Breast epithelium (tissue), 4 donors: ENCODE measurements around the gene LGR5. TPM values are rescaled to one million over a fixed set of nuclear protein-coding genes. Genes with fewer than 3 reads are reported as not detected.
A peak's percentile ranks its signal among the peaks of the same experiment; 100 is the strongest.
"Not testable (repeated sequence)": the region's sequence is repeated elsewhere in the genome, so short reads cannot be mapped to it uniquely, and the experiment has no call there.

Source experiments
- DNase-seq, 2 donors: peaks; one replicate each; pipeline ENCODE4 v3.0.0-alpha.2; 2019; ENCODE audit warnings: low spot score in 2 of 2
- H3K27ac ChIP-seq, 2 donors: fragments of 200-600 bp; sonication (generic) in 1 of 2; one replicate each; pipeline ENCODE4 v1.5.1; 2016 to 2019; ENCODE audit warnings: mild to moderate bottlenecking in 1 of 2
- H3K27me3 ChIP-seq, 2 donors: fragments of 200-600 bp; sonication (generic) in 1 of 2; one replicate each; pipeline versions ENCODE4 v1.5.1 to v1.6.0; 2017 to 2019; ENCODE audit warnings: control low read depth in 1 of 2, mild to moderate bottlenecking in 1 of 2
- H3K36me3 ChIP-seq: fragments of 200-600 bp; one replicate; pipeline ENCODE4 v1.5.1; 2019
- H3K4me1 ChIP-seq, 2 donors: fragments of 200-600 bp; sonication (generic); one replicate each; pipeline ENCODE4 v1.5.1; 2016 to 2019; ENCODE audit warnings: control low read depth in 1 of 2
- H3K4me3 ChIP-seq, 3 donors: fragments of 200-600 bp; sonication (generic); 1 replicate in 2 of 3; 2 replicates in 1 of 3; pipeline ENCODE4 v1.5.1; 2016 to 2019; ENCODE audit warnings: mild to moderate bottlenecking in 3 of 3, moderate library complexity in 2 of 3
- H3K9me3 ChIP-seq, 2 donors: fragments of 200-600 bp; sonication (generic) in 1 of 2; one replicate each; pipeline ENCODE4 v1.5.1; 2016 to 2019; ENCODE audit warnings: control low read depth in 1 of 2
- POLR2A ChIP-seq: fragments of 450-650 bp; IDR thresholded peaks from one replicate; pipeline ENCODE4 v1.6.1; 2016; ENCODE audit warnings: antibody characterized with exemption, mild to moderate bottlenecking, moderate library complexity
- POLR2AphosphoS5 ChIP-seq, 3 donors: sonication (generic); formaldehyde crosslinking; IDR thresholded peaks; one replicate each; pipeline ENCODE4 v1.6.1; 2017; ENCODE audit warnings: antibody characterized with exemption in 3 of 3
- intact Hi-C: fragments of 100-400 bp; cut with DNase I; formaldehyde crosslinking; loops from one replicate; pipeline ENCODE4 v1.15.1; 2023; ENCODE audit warnings: low total_unique reads
- total RNA-seq, 3 donors: library from RNA; depleted of rRNA; stranded (reverse); fragments of >200 nt; gene quantifications; one replicate each; pipeline ENCODE4 v1.1.0, GENCODE V29; 2016
- TF ChIP-seq, protein P1 (sequence below), 3 donors: fragments of 450-650 bp; IDR thresholded peaks; one replicate each; pipeline ENCODE4 v1.5.1; 2016 to 2017; ENCODE audit warnings: antibody characterized with exemption in 3 of 3, mild to moderate bottlenecking in 3 of 3, moderate library complexity in 3 of 3

The LGR5 gene
- total RNA-seq, 3 donors from 2014 or later, result 0.15 to 0.80 (median 0.66) TPM

- DNase-seq, result no peak
- Histone ChIP-seq H3K27me3 (no peaks in the 10 kb centered on the region), H3K4me1 (no peaks in the 10 kb centered on the region), H3K27ac (no peak overlapping the region), H3K4me3 (no peak overlapping the region), H3K9me3 (no peaks in the 10 kb centered on the region), H3K36me3 (no peaks in the 10 kb centered on the region)
- intact Hi-C loops, result no loop called here
- TF ChIP-seq POLR2AphosphoS5 (IDR thresholded peaks at IDR 0.05) (no peak), POLR2A (no peak)
- TF ChIP-seq, protein P1, sequence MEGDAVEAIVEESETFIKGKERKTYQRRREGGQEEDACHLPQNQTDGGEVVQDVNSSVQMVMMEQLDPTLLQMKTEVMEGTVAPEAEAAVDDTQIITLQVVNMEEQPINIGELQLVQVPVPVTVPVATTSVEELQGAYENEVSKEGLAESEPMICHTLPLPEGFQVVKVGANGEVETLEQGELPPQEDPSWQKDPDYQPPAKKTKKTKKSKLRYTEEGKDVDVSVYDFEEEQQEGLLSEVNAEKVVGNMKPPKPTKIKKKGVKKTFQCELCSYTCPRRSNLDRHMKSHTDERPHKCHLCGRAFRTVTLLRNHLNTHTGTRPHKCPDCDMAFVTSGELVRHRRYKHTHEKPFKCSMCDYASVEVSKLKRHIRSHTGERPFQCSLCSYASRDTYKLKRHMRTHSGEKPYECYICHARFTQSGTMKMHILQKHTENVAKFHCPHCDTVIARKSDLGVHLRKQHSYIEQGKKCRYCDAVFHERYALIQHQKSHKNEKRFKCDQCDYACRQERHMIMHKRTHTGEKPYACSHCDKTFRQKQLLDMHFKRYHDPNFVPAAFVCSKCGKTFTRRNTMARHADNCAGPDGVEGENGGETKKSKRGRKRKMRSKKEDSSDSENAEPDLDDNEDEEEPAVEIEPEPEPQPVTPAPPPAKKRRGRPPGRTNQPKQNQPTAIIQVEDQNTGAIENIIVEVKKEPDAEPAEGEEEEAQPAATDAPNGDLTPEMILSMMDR (IDR thresholded peaks at IDR 0.05), result no peak
Measured at GRCh38 chr12:71567537-71567936, 127.9 kb downstream of the LGR5 start.

DNA sequence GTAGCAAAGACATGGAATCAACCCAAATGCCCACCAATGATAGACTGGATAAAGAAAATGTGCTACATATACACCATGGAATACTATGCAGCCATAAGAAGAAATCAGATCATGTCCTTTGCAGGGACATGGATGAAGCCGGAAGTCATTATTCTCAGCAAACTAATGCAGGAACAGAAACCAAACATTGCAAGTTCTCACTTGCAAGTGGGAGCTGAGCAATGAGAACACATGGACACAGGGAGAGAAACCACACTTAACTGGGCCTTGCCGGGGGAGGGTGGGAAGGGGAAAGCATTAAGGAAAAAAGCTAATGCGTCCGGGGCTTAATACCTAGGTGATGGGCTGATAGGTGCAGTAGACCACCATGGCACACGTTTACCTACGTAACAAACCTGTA is 130.3 kb downstream of the LGR5 start:
- H3K27me3 ChIP-seq, H3K9me3 ChIP-seq, intact Hi-C loops, H3K36me3 ChIP-seq, H3K4me1 ChIP-seq, DNase-seq, H3K27ac ChIP-seq, H3K4me3 ChIP-seq: not testable (repeated sequence)

- Histone ChIP-seq H3K36me3 (no peaks in the 10 kb centered on the region), H3K27me3 (no peaks in the 10 kb centered on the region), H3K4me3 (no peak overlapping the region), H3K4me1 (no peaks in the 10 kb centered on the region), H3K9me3 (no peaks in the 10 kb centered on the region), H3K27ac (no peak overlapping the region)
- TF ChIP-seq, protein P1 (IDR thresholded peaks at IDR 0.05), result no peak
- no peak for TF ChIP-seq POLR2AphosphoS5 (IDR thresholded peaks at IDR 0.05)
- no peak for DNase-seq
- intact Hi-C loops, result no loop called here
Measured at GRCh38 chr12:71576496-71576895, 136.9 kb downstream of the LGR5 start.

- TF ChIP-seq POLR2AphosphoS5 (IDR thresholded peaks at IDR 0.05) (no peak), POLR2A (no peak)
- TF ChIP-seq, protein P1 (IDR thresholded peaks at IDR 0.05), result no peak
- no peaks in the 10 kb centered on the region for H3K4me1 ChIP-seq
- no peaks in the 10 kb centered on the region for H3K27me3 ChIP-seq
- no peaks in the 10 kb centered on the region for H3K36me3 ChIP-seq
- intact Hi-C loops, result no loop called here
- no peaks in the 10 kb centered on the region for H3K9me3 ChIP-seq
- H3K27ac ChIP-seq, result no peak overlapping the region
- no peak for DNase-seq
- no peak overlapping the region for H3K4me3 ChIP-seq
Measured at GRCh38 chr12:71578694-71579258, 139.2 kb downstream of the LGR5 start.

GRCh38 chr12:71581206-71581605 is 141.6 kb downstream of the LGR5 start:
- DNase-seq, result peak in 1 of 2 donors; percentile 29
- no peaks in the 10 kb centered on the region for H3K4me1 ChIP-seq
- no peak overlapping the region for H3K4me3 ChIP-seq
- intact Hi-C loops, result no loop called here
- no peaks in the 10 kb centered on the region for H3K9me3 ChIP-seq
- TF ChIP-seq POLR2AphosphoS5 (IDR thresholded peaks at IDR 0.05) (no peak), POLR2A (no peak)
- TF ChIP-seq, protein P1 (IDR thresholded peaks at IDR 0.05), result no peak
- no peaks in the 10 kb centered on the region for H3K36me3 ChIP-seq
- H3K27me3 ChIP-seq, result no peaks in the 10 kb centered on the region
- H3K27ac ChIP-seq, result no peak overlapping the region

GRCh38 chr12:71582925-71583324 is 143.3 kb downstream of the LGR5 start:
- TF ChIP-seq POLR2A, result no peak
- TF ChIP-seq POLR2AphosphoS5 (IDR thresholded peaks at IDR 0.05), result no peak
- TF ChIP-seq, protein P1 (IDR thresholded peaks at IDR 0.05), result no peak
- DNase-seq, result no peak
- Histone ChIP-seq H3K27me3 (no peaks in the 10 kb centered on the region), H3K27ac (no peak overlapping the region), H3K4me1 (no peaks in the 10 kb centered on the region), H3K4me3 (no peak overlapping the region), H3K9me3 (no peaks in the 10 kb centered on the region), H3K36me3 (no peaks in the 10 kb centered on the region)
- intact Hi-C loops, result no loop called here
